Measurements from ENCODE around the gene OAS3. TPM values are rescaled to one million over a fixed set of nuclear protein-coding genes. Genes with fewer than 3 reads are reported as not detected.

Gene OAS3
- total RNA-seq, 1 experiment from 2014 or later, result 29.5 TPM

DNA sequence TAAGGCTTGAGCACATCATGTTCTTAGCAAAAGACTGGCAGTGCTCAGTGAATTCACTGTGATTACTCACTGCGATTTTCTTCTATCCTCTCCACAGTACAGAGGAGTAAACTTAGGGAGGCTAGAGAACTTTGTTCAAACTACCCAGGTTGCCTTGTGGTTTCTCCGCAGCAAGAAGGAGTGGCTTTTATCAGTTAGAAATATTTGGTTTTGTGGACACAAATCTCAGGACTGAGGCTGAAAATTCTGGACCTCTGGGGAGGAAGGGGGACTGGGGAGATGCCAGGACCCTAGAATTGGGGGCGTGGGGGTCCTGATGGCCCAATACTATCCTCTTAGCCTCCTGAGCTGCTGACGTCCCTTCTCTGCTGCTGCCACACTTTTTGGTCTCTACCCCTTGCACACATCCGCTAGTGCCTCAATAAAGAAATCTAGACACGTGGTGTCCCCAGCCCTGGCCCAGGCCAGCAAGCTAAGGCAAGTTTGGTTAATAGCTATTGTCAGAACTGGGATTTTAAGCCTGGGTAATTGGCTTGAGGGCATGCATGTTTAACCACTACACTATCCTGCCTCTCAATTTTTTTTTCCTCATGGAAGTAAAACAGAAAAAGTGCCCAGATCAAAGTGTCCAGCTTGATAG lies 40.9 kb downstream of the OAS3 start:
- H3K4me3 ChIP-seq (replicated peaks in 1 of 2; ENCODE audit: low read depth in 1 of 2, low read length in 2 of 2), result no peak overlapping the region
- H3K9me3 ChIP-seq (ENCODE audit: control insufficient read depth in 1 of 2, insufficient read depth in 1 of 2, low read depth in 1 of 2, low read length in 2 of 2), result no peaks in the 10 kb centered on the region
- H3K79me2 ChIP-seq (ENCODE audit: insufficient read depth, low read length), result no peaks in the 10 kb centered on the region
- no peaks in the 10 kb centered on the region for H3K27me3 ChIP-seq (ENCODE audit: insufficient read depth, low read length)
- no peak overlapping the region for H3K27ac ChIP-seq (ENCODE audit: low read depth, low read length)
- RAD21 ChIA-PET (ENCODE audit: low non-redundant PET in 1 of 2, low total read pairs in 2 of 2, uncharacterized antibody in 2 of 2, unreplicated experiment in 2 of 2), result no interaction called here
- no peaks in the 10 kb centered on the region for H4K20me1 ChIP-seq (ENCODE audit: insufficient read depth)
- no peaks in the 10 kb centered on the region for H3K36me3 ChIP-seq (ENCODE audit: control insufficient read depth in 1 of 2, insufficient read depth in 2 of 2, low read length in 2 of 2)
- intact Hi-C loops (cut with micrococcal nuclease), result no loop called here
- no peak for ATAC-seq
- POLR2A ChIA-PET, result no interaction called here
- H3K9ac ChIP-seq (ENCODE audit: low read length), result no peak overlapping the region
- no peak for DNase-seq (ENCODE audit: low read depth, low spot score)
- no peak for TF ChIP-seq JUND (IDR thresholded peaks at IDR 0.05)
- no peak for TF ChIP-seq POLR2A (IDR thresholded peaks at IDR 0.05; ENCODE audit: borderline replicate concordance, extremely low read depth, insufficient read depth, insufficient read length)
- no peak for TF ChIP-seq ZNF274 (IDR thresholded peaks at IDR 0.05; ENCODE audit: low read depth, low read length)
- no peak for TF ChIP-seq CBX3 (IDR thresholded peaks at IDR 0.05; ENCODE audit: low read depth)
- TF ChIP-seq TCF7L2 (IDR thresholded peaks at IDR 0.05; ENCODE audit: borderline replicate concordance, extremely low read depth, insufficient read depth, insufficient read length), result no peak
- TF ChIP-seq SRF (IDR thresholded peaks at IDR 0.05; ENCODE audit: low read depth), result no peak
- no peak for TF ChIP-seq EGR1 (IDR thresholded peaks at IDR 0.05; ENCODE audit: low read depth)
- TF ChIP-seq ZFX (IDR thresholded peaks at IDR 0.05), result no peak
- TF ChIP-seq, protein P1, sequence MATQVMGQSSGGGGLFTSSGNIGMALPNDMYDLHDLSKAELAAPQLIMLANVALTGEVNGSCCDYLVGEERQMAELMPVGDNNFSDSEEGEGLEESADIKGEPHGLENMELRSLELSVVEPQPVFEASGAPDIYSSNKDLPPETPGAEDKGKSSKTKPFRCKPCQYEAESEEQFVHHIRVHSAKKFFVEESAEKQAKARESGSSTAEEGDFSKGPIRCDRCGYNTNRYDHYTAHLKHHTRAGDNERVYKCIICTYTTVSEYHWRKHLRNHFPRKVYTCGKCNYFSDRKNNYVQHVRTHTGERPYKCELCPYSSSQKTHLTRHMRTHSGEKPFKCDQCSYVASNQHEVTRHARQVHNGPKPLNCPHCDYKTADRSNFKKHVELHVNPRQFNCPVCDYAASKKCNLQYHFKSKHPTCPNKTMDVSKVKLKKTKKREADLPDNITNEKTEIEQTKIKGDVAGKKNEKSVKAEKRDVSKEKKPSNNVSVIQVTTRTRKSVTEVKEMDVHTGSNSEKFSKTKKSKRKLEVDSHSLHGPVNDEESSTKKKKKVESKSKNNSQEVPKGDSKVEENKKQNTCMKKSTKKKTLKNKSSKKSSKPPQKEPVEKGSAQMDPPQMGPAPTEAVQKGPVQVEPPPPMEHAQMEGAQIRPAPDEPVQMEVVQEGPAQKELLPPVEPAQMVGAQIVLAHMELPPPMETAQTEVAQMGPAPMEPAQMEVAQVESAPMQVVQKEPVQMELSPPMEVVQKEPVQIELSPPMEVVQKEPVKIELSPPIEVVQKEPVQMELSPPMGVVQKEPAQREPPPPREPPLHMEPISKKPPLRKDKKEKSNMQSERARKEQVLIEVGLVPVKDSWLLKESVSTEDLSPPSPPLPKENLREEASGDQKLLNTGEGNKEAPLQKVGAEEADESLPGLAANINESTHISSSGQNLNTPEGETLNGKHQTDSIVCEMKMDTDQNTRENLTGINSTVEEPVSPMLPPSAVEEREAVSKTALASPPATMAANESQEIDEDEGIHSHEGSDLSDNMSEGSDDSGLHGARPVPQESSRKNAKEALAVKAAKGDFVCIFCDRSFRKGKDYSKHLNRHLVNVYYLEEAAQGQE (IDR thresholded peaks at IDR 0.05; ENCODE audit: low read depth), result no peak
- no peak for TF ChIP-seq POLR2AphosphoS5 (IDR thresholded peaks at IDR 0.05; ENCODE audit: low read depth, low read length)
- TF ChIP-seq YY1 (IDR thresholded peaks at IDR 0.05; ENCODE audit: extremely low read depth, insufficient replicate concordance, low read depth, low read length), result no peak
- TF ChIP-seq SIN3A (IDR thresholded peaks at IDR 0.05; ENCODE audit: low read depth), result no peak
- TF ChIP-seq, protein P2, sequence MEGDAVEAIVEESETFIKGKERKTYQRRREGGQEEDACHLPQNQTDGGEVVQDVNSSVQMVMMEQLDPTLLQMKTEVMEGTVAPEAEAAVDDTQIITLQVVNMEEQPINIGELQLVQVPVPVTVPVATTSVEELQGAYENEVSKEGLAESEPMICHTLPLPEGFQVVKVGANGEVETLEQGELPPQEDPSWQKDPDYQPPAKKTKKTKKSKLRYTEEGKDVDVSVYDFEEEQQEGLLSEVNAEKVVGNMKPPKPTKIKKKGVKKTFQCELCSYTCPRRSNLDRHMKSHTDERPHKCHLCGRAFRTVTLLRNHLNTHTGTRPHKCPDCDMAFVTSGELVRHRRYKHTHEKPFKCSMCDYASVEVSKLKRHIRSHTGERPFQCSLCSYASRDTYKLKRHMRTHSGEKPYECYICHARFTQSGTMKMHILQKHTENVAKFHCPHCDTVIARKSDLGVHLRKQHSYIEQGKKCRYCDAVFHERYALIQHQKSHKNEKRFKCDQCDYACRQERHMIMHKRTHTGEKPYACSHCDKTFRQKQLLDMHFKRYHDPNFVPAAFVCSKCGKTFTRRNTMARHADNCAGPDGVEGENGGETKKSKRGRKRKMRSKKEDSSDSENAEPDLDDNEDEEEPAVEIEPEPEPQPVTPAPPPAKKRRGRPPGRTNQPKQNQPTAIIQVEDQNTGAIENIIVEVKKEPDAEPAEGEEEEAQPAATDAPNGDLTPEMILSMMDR (IDR thresholded peaks at IDR 0.05 in 2 of 3, conservative IDR thresholded peaks at IDR 0.05 in 1 of 3; ENCODE audit: borderline replicate concordance in 1 of 3, insufficient read depth in 1 of 3, low read depth in 2 of 3, low read length in 2 of 3), result no peak
- TF ChIP-seq, protein P3, sequence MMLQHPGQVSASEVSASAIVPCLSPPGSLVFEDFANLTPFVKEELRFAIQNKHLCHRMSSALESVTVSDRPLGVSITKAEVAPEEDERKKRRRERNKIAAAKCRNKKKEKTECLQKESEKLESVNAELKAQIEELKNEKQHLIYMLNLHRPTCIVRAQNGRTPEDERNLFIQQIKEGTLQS (IDR thresholded peaks at IDR 0.05), result no peak
- TF ChIP-seq CEBPB (IDR thresholded peaks at IDR 0.05; ENCODE audit: low read depth), result no peak
- TF ChIP-seq, protein P4, sequence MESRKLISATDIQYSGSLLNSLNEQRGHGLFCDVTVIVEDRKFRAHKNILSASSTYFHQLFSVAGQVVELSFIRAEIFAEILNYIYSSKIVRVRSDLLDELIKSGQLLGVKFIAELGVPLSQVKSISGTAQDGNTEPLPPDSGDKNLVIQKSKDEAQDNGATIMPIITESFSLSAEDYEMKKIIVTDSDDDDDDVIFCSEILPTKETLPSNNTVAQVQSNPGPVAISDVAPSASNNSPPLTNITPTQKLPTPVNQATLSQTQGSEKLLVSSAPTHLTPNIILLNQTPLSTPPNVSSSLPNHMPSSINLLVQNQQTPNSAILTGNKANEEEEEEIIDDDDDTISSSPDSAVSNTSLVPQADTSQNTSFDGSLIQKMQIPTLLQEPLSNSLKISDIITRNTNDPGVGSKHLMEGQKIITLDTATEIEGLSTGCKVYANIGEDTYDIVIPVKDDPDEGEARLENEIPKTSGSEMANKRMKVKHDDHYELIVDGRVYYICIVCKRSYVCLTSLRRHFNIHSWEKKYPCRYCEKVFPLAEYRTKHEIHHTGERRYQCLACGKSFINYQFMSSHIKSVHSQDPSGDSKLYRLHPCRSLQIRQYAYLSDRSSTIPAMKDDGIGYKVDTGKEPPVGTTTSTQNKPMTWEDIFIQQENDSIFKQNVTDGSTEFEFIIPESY (IDR thresholded peaks at IDR 0.05; ENCODE audit: extremely low read depth, insufficient replicate concordance, low read length), result no peak
- TF ChIP-seq ELF1 (IDR thresholded peaks at IDR 0.05; ENCODE audit: borderline replicate concordance, low read depth), result no peak
- no peak for TF ChIP-seq FOSL1 (IDR thresholded peaks at IDR 0.05; ENCODE audit: low read depth)
- no peak for TF ChIP-seq EZH2phosphoT487 (IDR thresholded peaks at IDR 0.05; ENCODE audit: borderline replicate concordance)
- H2AFZ ChIP-seq (ENCODE audit: low read depth, low read length, poor library complexity, severe bottlenecking), result no peak overlapping the region
- H3K9me2 ChIP-seq (ENCODE audit: insufficient read depth), result no peaks in the 10 kb centered on the region
- CTCF ChIA-PET, result no interaction called here
- H3K4me1 ChIP-seq (ENCODE audit: control insufficient read depth in 1 of 2, insufficient read depth in 2 of 2, low read length in 2 of 2), result no peaks in the 10 kb centered on the region
- no peak overlapping the region for H3K4me2 ChIP-seq (ENCODE audit: low read length)
- BruUV-seq (replicated peaks), result no TSS peak
